COLO829 (cell line): Measurements from ENCODE around the gene SECISBP2.

ENCODE experiments used
- DNase-seq: peaks from one replicate; pipeline ENCODE4 v3.0.0; 2012; ENCODE audit warnings: low spot score

Gene SECISBP2

GRCh38 chr9:89382026-89382986, 64.0 kb downstream of the SECISBP2 start:
- no peak for DNase-seq

DNA sequence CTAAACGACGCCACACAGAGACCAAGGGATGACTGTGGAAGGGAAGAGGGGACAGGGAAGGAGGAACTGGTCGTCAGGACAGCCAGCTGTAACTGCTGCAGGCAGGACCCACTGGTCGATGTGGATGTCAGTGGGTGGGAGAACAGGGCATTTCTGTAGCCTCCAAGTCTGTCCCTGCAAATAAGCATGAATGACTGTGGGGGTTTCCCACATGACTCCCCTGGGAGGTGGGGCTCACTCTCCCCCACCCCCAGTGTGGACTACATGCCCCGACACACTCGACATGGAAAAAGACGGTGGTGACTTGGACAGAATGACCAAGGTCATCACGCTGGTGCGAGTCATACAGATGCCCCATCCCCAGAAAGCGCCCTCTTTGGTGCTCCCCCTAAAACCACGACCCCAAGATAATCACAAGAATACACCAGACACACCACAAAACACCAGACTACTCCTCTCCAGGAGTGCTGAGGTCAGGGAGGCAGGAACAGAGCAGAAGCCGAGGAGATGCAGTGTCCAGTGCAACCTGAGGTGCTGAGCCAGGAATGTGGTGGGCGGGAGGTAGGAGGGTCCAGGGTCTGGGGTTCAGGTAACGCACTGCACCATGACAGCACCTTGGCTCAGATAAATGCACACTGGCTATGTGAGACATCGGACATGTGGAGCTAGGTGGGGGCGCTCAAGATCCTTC, 64.9 kb downstream of the SECISBP2 start:
- DNase-seq: no peak

DNA sequence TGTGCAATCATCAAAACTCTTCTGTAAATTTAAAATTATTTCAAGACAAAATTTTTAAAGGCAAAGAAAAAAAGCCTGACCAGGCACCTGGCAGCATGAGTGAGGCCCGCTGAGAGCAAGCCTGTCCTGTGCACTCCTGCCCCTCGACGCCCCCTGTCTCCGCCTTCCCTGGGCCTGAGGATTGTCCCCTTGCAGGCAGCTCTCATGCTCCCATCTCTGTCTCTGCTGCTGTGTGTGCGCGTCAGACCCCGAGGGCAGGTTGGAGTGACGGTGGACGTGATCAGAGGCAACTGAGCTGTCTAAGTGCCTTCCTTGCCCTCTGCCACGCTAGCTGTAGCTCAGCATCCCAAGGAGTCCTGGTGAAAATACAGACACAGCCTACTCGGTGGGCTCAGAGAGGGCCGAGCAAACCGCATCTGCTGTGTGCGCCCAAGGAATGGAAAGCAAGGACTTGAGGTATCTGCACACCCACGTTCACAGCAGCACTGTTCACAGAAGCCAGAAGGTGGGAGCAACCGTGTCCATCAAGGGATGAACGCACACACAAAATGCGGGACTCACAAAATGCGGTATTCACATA, 65.5 kb downstream of the SECISBP2 start:
- no peak for DNase-seq

DNA sequence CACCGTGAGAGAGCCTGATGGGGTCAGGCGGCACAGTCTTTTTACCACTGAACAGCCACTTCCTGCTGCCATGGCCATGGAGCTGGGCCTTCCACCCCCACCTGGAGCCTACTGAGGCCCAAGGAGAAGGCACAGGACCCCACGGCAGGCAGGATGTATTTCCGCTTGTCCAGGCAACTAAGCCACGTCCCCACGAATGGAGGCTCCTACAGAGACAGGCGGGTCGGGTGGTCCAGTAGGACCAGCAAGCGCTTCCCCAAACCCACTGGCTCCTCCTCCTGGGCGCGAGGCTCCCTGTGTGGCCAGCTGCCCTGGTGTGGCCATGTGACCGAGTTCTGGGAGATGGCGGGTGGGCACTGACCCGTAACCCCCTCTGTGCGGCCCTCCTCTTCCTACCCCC, 66.5 kb downstream of the SECISBP2 start:
- DNase-seq: no peak

- no peak for DNase-seq
Measured at GRCh38 chr9:89386206-89386605, 67.9 kb downstream of the SECISBP2 start.

DNA sequence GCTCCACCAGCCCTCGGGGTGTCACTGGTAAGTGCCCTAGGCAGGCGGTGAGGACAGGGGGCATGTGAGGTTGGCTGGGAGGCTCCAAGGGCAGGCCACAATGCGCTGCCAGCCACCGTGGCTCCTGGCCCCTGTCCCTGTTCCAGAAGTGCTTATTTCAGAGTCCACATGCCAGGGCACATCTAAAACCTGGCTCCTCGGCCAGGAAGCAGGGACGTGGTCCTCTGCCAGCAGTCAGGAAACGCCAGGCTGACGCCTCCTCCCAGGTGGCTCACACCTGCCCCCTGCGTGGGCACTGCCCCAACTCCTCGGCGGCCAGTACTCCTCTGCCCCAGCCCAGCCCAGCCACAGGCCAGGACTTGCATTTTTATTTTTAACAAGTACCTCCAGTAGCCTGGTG, 68.5 kb downstream of the SECISBP2 start:
- DNase-seq: no peak

GRCh38 chr9:89387197-89387849, 69.0 kb downstream of the SECISBP2 start:
- no peak for DNase-seq

- DNase-seq: no peak
Measured at GRCh38 chr9:89388084-89388867, 70.0 kb downstream of the SECISBP2 start.

DNA sequence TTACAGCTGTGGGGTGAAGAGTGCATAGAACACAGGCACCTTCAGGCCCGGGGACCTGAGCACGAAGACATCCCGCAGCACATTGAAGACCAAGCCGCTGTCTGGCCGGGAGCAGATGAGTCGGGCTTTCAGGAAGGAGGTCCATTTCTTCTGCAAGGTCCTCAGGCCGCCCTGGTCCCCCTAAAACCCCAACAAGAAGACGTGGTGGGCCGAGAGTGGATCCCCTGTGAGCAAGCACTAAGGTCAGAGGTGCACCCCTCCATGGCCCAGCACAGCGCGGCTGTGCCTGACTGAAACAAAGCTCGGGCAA, 70.5 kb downstream of the SECISBP2 start:
- no peak for DNase-seq

DNA sequence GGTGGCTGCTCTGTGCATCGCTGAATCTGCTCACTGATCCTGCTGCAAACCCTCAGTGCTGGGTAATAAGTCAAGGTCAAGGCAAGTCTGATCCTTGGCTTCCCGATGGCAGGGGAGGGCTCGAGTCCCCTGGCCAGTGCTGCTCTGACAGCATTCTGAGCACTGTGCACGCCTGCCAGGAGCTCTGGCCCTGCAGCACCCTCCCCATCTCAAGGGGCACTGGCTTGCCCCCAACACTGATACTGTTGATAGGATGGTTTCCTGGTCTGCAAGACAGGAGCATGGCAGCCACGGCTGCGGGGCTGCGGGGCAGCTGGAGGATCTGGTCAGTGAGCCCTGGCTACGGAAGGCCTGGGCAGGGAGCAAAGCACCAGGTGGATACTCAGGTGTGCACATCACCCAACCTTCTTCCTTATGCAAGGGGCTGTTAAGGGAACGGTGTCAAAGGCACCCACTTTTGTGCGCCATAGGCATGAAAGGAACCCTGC, 71.8 kb downstream of the SECISBP2 start:
- DNase-seq: no peak

DNA sequence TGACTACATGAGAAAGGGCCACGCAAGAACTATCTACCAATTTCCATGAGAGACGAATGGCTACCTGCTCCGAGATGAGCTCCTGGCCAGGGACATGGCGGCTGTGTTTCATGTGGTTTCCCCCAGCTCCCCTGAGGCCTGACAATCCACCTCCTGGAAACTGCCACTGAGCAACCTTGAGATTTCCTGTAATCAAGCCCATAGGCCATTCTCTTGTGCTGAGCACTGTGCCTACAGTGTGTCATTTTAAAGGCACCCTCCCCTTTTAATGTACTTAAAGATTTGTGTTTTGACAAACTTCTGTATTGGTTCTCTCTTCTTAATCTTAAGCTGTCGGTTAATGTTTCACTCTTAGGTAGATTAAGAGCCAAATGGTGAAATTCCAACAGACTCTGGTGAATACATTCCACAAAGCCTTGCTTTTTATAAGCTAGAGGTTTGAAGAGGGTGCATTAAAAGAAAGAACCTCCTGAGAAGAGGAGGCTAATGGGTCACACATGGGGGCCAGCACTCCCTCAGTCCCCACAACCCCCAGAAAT, 72.3 kb downstream of the SECISBP2 start:
- no peak for DNase-seq

- DNase-seq: no peak
Measured at GRCh38 chr9:89391585-89391984, 73.3 kb downstream of the SECISBP2 start.

GRCh38 chr9:89394412-89394811, 76.1 kb downstream of the SECISBP2 start:
- no peak for DNase-seq

DNA sequence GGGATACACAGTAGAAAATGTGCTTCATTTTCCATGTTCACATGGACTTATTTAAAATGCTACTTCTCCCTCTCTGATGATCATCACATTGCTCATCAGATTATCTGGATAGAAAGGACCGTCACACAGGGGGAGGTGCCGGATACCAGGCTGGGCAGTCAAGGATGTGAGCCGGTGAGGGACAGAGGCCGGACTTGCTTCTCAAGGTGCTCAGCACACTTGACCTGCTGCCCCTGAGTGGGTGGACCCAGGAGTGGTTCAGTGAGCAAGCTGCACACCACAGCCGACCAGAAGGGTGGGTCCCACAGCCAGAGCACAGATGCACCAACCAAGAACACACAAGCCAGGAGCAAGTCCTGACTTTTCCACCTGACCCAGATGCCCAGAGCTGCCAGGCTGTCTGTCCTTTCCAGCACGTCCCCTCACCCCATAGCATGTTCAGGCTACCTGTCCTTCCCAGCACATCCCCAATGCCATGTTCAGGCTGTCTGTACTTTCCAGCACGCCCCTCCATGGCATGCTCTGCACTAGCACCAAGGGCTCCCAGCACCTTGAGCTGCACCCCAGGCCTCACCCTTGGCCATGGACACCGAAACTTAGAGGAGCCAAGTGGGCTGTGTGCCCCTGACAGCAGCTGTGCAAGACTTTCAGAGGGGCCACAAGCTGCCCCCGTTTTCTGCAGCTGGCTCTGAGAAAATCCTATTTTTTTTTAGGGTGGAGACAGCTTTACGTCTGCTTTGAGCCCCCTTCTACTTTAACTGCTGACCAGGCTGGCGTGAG, 77.8 kb downstream of the SECISBP2 start:
- DNase-seq: no peak

DNA sequence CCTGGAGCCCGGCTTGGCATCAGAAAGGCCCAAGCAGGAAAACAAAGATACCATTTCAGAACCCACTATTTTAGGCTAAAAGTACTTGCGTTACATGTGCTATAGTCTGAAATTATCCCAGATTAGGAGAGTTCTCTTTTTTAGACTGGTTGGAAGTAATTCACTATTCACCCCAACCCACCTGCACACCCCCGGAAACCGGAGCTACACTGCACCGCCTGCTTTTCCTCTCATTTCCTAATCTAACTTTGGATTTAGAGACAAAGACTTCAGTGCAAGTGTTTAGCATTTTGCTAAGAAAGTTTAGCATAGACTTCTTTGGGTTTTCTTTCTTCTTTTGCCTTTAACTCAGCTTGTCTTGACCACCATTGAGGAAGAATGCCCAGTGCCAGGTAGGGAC, 79.2 kb downstream of the SECISBP2 start:
- no peak for DNase-seq

GRCh38 chr9:89398621-89399020, 80.3 kb downstream of the SECISBP2 start:
- no peak for DNase-seq

DNA sequence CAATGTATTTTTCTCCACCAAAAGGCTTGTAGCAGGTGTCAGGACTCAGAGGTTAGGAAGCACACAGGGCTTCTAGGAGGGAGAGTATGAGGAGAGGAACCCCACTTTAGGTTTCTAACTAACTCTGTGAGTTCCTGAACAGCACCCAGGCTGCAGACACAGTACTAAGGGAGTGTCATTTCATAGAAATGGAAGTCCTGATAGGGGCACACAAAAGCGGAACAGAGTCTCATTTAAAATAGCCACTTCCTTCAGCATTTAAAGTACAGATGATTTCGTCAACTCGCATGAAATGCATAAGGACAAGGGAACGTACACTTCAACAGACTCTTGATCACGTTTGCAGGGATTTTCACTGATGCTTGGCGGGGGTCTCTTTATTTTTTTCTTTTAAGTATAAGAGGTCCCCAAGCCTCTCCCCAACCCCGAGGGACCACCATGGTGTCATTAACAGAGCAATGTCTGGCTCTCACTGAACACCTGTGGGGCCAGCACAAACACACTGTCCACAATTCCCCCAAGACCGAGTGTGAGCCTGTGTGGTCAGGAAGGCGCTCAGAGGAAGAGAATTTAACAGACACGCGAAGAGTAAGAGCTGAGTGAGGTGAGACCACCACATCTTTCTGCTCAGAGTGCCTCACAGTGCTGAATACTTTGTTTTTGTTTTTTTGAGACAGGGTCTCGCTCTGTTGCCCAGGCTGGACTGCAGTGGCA, 82.3 kb downstream of the SECISBP2 start:
- DNase-seq: no peak

DNA sequence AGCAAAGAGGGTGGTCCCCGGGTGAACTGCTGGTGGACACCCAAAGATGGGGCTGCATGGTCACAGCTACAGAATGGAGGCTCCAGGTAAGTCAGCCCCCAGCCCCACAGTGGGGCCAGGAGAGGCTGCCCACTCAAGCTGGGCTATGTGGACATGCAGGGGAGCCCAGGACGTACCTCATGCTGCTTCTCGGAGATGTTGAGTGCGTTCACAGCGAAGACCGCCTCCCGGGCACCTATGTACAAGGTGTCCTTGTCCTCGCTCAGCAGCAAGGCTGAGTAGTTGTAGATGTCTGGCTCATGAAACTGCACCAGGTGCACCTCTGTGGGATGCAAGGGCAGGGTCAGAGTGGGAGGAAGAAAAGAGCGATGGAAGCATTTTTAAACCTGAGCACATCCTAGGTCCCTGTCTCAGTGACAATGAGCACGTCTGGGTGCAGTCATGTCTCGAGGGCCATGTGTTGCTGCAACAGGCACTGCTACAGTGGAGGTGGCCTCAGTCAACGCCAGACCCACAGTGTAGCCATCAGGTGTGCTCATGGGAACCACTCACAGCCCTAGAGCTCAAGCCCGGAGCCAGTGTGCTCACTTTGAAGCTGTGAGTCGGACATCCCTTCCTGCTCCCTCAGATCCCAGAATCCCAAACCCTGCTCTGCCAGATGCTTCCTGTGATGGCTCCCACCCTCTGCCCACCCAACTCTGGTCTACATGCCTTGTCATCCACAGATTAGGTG, 84.6 kb downstream of the SECISBP2 start:
- DNase-seq: no peak

GRCh38 chr9:89404074-89404473, 85.8 kb downstream of the SECISBP2 start:
- DNase-seq: no peak
